Measurements from ENCODE around the gene IL21R.
A peak's percentile ranks its signal among the peaks of the same experiment; 100 is the strongest.
"Not testable (repeated sequence)": the region's sequence is repeated elsewhere in the genome, so short reads cannot be mapped to it uniquely, and the experiment has no call there.

IL21R gene

GRCh38 chr16:27377666-27378485 is 24.1 kb upstream of the IL21R start:
- DNase-seq: peak; percentile 57

- peak; percentile 61 for DNase-seq
Observed at GRCh38 chr16:27378871-27379481, 23.0 kb upstream of the IL21R start.

- no peak for DNase-seq
Observed at GRCh38 chr16:27379919-27380318, 22.1 kb upstream of the IL21R start.

- DNase-seq: no peak
Observed at GRCh38 chr16:27381236-27381635, 20.7 kb upstream of the IL21R start.

- no peak for DNase-seq
Observed at GRCh38 chr16:27381974-27382855, 19.8 kb upstream of the IL21R start.

GRCh38 chr16:27383556-27384243 is 18.3 kb upstream of the IL21R start:
- no peak for DNase-seq

- no peak for DNase-seq
Observed at GRCh38 chr16:27384425-27384824, 17.5 kb upstream of the IL21R start.

GRCh38 chr16:27385398-27385797 is 16.6 kb upstream of the IL21R start:
- DNase-seq: no peak

- DNase-seq: no peak
Observed at GRCh38 chr16:27386674-27387073, 15.3 kb upstream of the IL21R start.

- DNase-seq: no peak
Observed at GRCh38 chr16:27387724-27388123, 14.2 kb upstream of the IL21R start.

GRCh38 chr16:27389272-27389961 is 12.6 kb upstream of the IL21R start:
- DNase-seq: no peak

- no peak for DNase-seq
Observed at GRCh38 chr16:27390151-27390550, 11.8 kb upstream of the IL21R start.

- no peak for DNase-seq
Observed at GRCh38 chr16:27392671-27393070, 9.3 kb upstream of the IL21R start.

GRCh38 chr16:27394516-27394915 is 7.5 kb upstream of the IL21R start:
- DNase-seq: no peak

- not testable (repeated sequence) for DNase-seq
Observed at GRCh38 chr16:27398341-27398893, 3.6 kb upstream of the IL21R start.

- DNase-seq: no peak
Observed at GRCh38 chr16:27398894-27399853, 2.8 kb upstream of the IL21R start.

- DNase-seq: no peak
Observed at GRCh38 chr16:27399969-27400368, 2.0 kb upstream of the IL21R start.

- no peak for DNase-seq
Observed at GRCh38 chr16:27400751-27401620, 988 bp upstream of the IL21R start.

- no peak for DNase-seq
Observed at GRCh38 chr16:27402569-27402963, 592 bp downstream of the IL21R start.
